NCI-H2196 treated with DMSO at 0.1 percent for 48 hours (cell line): Measurements from ENCODE around the gene TRDMT1.
"Not testable (repeated sequence)": the region's sequence is repeated elsewhere in the genome, so short reads cannot be mapped to it uniquely, and the experiment has no call there.

Experiments
- DNase-seq: peaks from one replicate; lab custom pipeline; 2025; ENCODE audit not compliant: unreplicated experiment; lab: John Stamatoyannopoulos, UW

The TRDMT1 gene

DNA sequence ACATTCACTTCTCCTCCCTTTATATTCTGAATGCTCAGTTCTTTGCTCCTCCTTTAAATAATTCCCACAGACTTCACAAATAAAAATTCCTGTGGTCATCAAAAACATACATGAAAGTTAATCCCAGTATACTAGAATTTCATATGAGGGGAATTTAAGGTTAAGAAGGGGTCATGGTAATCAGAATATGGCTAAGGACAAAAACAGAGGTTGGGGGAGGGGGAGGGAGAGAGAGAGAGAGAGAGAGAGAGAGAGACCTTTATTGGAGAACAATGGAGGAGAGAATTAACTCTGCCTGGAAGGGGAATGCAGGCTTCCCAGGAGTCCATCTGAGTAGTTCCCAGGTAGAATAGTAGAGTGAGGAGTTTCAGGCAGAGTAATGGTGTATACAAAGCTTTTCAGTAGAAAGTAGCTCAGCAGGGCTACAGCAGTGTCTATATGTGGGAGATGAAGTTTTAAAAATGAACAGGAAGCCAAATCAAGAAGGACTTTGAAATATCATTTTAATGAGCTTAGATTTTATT lies 66.7 kb downstream of the TRDMT1 start:
- no peak for DNase-seq

DNA sequence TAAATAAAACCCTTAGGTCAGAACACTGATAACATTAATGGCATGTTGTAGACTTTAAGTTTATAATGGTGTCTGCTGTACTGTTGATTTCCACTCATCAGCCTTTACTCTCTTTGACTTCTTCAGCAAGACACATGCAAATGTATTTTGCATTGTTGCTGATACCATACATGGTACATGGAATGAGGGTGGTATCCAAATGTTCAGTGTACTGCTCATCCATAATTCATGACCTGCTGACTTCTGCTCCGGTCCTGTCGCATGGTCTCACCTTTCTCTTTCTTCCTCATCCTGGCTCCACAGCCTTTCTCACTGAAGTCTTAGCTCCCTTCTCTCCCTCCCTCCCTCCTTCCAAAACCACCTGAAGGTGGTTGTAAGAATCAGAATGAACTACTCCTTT lies 67.2 kb downstream of the TRDMT1 start:
- no peak for DNase-seq

DNA sequence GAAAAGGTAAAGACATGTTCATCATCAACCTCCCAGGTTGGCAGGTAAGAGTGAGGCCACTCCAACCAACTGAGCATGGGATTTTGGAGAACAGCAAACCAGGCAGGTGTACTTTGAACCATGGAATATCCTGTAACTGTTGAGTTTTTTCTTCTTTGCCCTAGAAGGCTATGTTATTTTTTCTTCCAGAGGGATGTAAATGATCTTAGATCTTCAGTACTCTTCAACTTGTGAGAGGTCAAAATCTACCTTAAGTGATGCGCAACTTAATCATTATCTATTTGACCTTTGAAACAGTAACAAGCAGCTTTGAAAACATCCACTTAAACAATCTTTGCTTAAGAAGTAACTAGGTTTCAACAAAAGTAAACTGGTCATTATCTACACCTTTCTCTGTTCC lies 71.7 kb downstream of the TRDMT1 start, which contains the start of gene CUBN:
Gene CUBN (minus strand): TSS at position 71 of the 400 bp plus-strand sequence. CDS start 46 bp downstream, at position 25.
- no peak for DNase-seq

GRCh38 chr10:17128261-17128660 lies 73.2 kb downstream of the TRDMT1 start:
- no peak for DNase-seq

GRCh38 chr10:17126327-17126726 lies 75.1 kb downstream of the TRDMT1 start:
- DNase-seq: no peak

DNA sequence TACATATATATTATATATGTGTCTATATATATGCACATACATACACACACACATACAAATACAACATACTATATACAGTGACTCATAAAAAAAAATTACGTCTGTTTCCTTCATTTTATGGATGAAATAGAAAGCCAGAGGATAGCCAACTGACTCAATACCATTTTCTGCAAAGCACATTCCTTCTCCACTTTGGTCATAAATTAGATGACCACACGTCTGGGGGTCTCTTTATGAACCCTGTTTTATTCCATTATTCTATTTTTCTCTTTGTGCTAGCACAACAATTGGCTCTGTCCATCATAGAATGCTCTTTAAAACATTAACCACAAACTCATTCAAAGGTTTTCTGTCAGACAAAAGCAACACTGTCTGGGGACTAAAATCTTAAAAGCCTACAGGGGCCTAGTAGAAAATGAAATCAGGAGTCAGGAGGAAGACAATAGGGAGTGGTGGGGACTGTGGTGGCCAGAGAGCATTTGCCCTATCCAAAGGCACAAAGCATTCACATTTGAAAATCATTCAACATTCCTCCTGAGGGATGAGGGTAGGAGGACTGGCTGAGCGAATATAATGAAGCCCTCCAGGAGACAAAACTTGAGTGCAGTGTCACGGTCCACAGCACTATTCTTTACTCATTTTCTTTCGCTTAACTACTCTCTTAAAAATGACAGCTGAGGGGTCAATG lies 76.1 kb downstream of the TRDMT1 start:
- DNase-seq: no peak

DNA sequence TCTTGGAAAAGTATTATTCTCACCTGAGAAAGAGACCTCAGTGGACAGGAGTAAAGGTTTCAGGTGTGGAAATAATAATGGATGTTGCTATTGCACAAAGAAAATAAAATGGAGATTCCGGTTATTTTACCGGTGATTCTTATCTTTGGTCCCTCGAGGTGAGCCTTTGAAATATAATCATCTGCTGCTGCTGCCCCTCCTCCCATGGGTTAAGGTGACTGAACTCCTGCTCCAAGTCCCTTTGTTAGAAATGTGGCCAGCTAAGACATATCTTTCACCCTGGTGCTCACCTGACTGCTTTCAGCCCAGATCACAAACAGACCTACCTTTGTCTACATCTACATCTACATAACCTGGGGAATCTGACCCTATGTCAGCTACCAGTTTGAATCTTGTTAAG lies 77.5 kb downstream of the TRDMT1 start:
- no peak for DNase-seq

- DNase-seq: no peak
Observed at GRCh38 chr10:17122726-17123661, 78.5 kb downstream of the TRDMT1 start.

DNA sequence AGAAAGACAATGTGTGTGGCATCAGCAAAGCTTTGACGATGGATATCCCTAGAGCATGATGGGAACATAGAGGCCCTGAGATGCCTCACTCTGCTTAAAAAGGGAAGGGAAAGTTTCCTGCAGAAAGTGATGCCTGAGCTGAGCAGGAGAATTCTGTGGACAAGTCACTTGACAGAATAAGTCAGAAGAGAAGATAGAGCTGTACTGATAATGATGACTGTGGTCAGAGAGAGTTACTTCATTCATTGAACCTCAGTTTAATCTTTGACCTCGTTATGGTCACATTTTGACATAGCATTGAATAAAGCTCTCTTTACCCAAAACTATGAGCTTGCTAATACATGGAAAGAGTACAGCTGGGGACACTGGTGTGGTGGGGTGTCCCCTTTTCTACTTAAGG lies 79.4 kb downstream of the TRDMT1 start:
- DNase-seq: no peak

- no peak for DNase-seq
Observed at GRCh38 chr10:17120694-17121093, 80.8 kb downstream of the TRDMT1 start.

- no peak for DNase-seq
Observed at GRCh38 chr10:17119845-17120244, 81.6 kb downstream of the TRDMT1 start.

GRCh38 chr10:17116193-17116592 lies 85.3 kb downstream of the TRDMT1 start:
- no peak for DNase-seq

DNA sequence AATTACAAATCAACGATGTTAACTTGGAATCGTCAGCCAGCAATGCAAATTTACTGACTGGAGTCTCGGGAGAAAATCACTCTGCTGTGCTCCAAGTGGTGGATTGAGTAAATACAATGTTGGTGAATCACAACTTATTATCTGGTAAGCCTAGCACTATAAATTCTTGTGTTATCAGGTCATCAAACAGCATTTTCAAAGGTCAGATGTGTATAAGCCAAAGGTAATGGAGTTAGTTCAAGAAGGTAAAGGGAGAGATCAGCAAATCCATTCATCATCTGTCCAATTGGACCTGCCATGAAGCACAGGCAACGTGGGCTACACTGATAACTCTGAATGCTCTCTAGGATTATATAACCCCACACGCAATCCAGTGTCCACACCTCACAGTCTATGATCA lies 85.8 kb downstream of the TRDMT1 start:
- DNase-seq: no peak

GRCh38 chr10:17114878-17115444 lies 86.5 kb downstream of the TRDMT1 start:
- not testable (repeated sequence) for DNase-seq

GRCh38 chr10:17113889-17114540 lies 87.5 kb downstream of the TRDMT1 start:
- DNase-seq: no peak

- DNase-seq: no peak
Observed at GRCh38 chr10:17113346-17113745, 88.1 kb downstream of the TRDMT1 start.

- no peak for DNase-seq
Observed at GRCh38 chr10:17112566-17112965, 88.9 kb downstream of the TRDMT1 start.

DNA sequence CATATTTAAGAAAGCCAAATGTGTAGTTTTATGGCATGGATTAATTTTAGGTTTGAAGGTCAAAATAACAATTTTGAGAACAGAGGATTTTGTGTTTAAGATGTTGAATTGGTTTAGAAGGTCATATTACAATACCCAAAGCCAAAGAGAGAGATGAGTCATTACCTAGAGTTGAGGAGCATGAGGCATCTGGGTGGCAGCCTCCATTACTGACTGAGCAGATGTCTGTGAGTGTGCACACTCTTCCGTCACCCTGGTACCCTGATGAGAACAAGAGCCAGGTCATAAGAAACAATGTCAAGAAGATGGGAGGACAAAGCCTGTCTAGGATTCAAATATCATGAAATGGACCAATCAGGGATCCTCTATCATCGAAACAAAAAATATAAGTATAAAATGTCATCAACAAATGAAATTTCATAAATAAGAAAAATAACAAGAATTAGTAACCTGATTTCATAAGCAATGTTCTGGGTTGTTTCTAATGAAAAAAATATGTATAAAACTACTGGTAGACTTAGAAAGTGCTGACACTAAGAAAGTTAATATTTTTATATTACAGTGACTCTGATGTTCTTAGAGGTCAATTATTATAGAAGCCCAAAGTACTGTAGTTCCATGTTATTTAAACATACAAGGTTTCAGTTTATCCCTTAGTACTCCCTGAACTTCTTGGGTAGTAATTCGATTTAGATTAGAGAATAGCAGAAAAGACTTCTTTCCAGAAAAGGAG lies 91.8 kb downstream of the TRDMT1 start:
- no peak for DNase-seq

- no peak for DNase-seq
Observed at GRCh38 chr10:17109046-17109445, 92.4 kb downstream of the TRDMT1 start.

DNA sequence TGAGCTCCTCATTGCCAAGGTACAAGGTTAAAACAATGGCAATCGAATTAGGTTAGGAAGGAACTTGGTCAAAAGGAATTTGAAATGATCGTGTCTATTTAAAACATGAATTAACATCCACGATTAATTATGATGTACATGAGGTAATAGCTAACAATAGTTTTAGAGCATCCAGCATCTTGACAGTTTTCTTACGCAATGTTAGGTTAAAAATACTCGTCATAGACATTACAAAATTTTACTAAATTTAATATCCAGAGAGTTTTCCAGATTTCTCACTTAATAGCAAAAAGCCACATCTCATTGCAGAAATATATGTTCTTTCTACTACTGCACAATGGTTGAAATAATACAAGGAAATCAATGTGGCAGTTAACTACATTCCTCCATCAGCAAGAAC lies 94.5 kb downstream of the TRDMT1 start:
- DNase-seq: no peak
